HepG2 (cell line): ENCODE data around the gene IGDCC3. TPM values are rescaled to one million over a fixed set of nuclear protein-coding genes. Genes with fewer than 3 reads are reported as not detected.

Experiments used
- ATAC-seq: fragments of 200-7000 bp; cut with Tn5 transposase; 3 replicates; pipeline ENCODE4 v1.9.1; 2020; ENCODE audit warnings: mild to moderate bottlenecking, moderate library complexity
- BruUV-seq: library from RNA; stranded (reverse); fragments of 400-500 nt; replicated peaks from 2 replicates; lab custom pipeline; 2021; lab: Mats Ljungman, UMichigan
- CTCF ChIA-PET: fragments of 300-600 bp; formaldehyde crosslinking; extraction: SDS; loops from one replicate; lab custom pipeline; 2021; ENCODE audit warnings: low total read pairs, inconsistent platforms, low intra/inter-chr PET ratio; lab: Yijun Ruan, JAX
- POLR2A ChIA-PET: fragments of 350-600 bp; sonication (Branson Sonifier 250); formaldehyde crosslinking; loops from one replicate; lab custom pipeline; 2020; ENCODE audit warnings: antibody characterized with exemption, inconsistent platforms; lab: Yijun Ruan, JAX
- DNase-seq: peaks from one replicate; pipeline ENCODE4 v3.0.0-alpha.2; 2015; ENCODE audit warnings: low spot score
- FAIRE-seq: peaks from 3 replicates; lab custom pipeline; 2011; peaks lifted over from hg19 to GRCh38; lab: Jason Lieb, UNC
- H2AFZ ChIP-seq: one replicate; pipeline ENCODE4 v1.6.1; 2011; ENCODE audit warnings: low read length, inconsistent platforms
- H3K27ac ChIP-seq: fragments of 300-600 bp; 3 replicates; pipeline ENCODE4 v1.8.0; 2011; ENCODE audit warnings: mixed run types, mild to moderate bottlenecking, mixed read lengths, low read length, inconsistent platforms; ENCODE audit not compliant: insufficient read depth; ENCODE audit errors: extremely low read length
- H3K27me3 ChIP-seq, 2 experiments: fragments of 200-600 bp in 1 of 2; 2 replicates in 1 of 2; 3 replicates in 1 of 2; pipeline versions ENCODE4 v1.6.0 to v1.8.0; 2011; ENCODE audit warnings: low read length in 2 of 2, mild to moderate bottlenecking in 2 of 2, moderate library complexity in 2 of 2, inconsistent platforms in 1 of 2; ENCODE audit not compliant: insufficient read depth in 2 of 2, control insufficient read depth in 1 of 2
- H3K36me3 ChIP-seq, 2 experiments: fragments of 200-600 bp in 1 of 2; replicated peaks in 1 of 2; 2 replicates in 1 of 2; 3 replicates in 1 of 2; pipeline versions ENCODE4 v1.5.1 to v1.8.0; 2011; ENCODE audit warnings: low read length in 2 of 2, inconsistent platforms in 1 of 2; ENCODE audit not compliant: insufficient read depth in 2 of 2, control insufficient read depth in 1 of 2
- H3K4me1 ChIP-seq: 2 replicates; pipeline ENCODE4 v1.5.1; 2012; ENCODE audit warnings: low read length, inconsistent platforms; ENCODE audit not compliant: insufficient read depth
- H3K4me2 ChIP-seq: 2 replicates; pipeline ENCODE4 v1.6.0; 2011; ENCODE audit warnings: low read depth, low read length, inconsistent platforms
- H3K4me3 ChIP-seq, 3 experiments: fragments of 200-600 bp in 1 of 3; sonication (generic), shearing (Covaris generic) in 1 of 3; replicated peaks in 1 of 3; 2 replicates each; pipeline ENCODE4 v1.5.1; 2011 to 2016; ENCODE audit warnings: low read length in 3 of 3, inconsistent platforms in 2 of 3, low read depth in 2 of 3, mild to moderate bottlenecking in 2 of 3, control low read depth in 1 of 3, mixed read lengths in 1 of 3; ENCODE audit not compliant: insufficient read depth in 1 of 3
- H3K79me2 ChIP-seq: one replicate; pipeline ENCODE4 v1.6.1; 2011; ENCODE audit warnings: low read length, inconsistent platforms; ENCODE audit not compliant: insufficient read depth
- H3K9ac ChIP-seq: 2 replicates; pipeline ENCODE4 v1.6.0; 2011; ENCODE audit warnings: mild to moderate bottlenecking, low read depth, low read length, inconsistent platforms; ENCODE audit not compliant: insufficient read depth
- H3K9me3 ChIP-seq: 2 replicates; pipeline ENCODE4 v1.5.1; 2012; ENCODE audit warnings: mild to moderate bottlenecking, low read length
- H4K20me1 ChIP-seq: 2 replicates; pipeline ENCODE4 v1.6.0; 2011; ENCODE audit warnings: inconsistent platforms, mild to moderate bottlenecking, low read length, moderate library complexity; ENCODE audit not compliant: insufficient read depth
- EED ChIP-seq: sonication (generic); formaldehyde crosslinking; IDR thresholded peaks from 2 replicates; pipeline ENCODE4 v1.5.0; 2020; ENCODE audit warnings: mild to moderate bottlenecking, missing genetic modification reagents
- JUND ChIP-seq: sonication (generic); formaldehyde crosslinking; IDR thresholded peaks from 2 replicates; pipeline ENCODE4 v1.8.0; 2022; ENCODE audit warnings: mild to moderate bottlenecking, missing genetic modification reagents
- KAT8 ChIP-seq: IDR thresholded peaks from 2 replicates; pipeline ENCODE4 v1.6.1; 2016; ENCODE audit warnings: missing genetic modification reagents, missing compliant biosample characterization
- NKX3-1 ChIP-seq: sonication (generic); formaldehyde crosslinking; IDR thresholded peaks from 2 replicates; pipeline ENCODE4 v1.5.0; 2020; ENCODE audit warnings: missing genetic modification reagents
- REL ChIP-seq: sonication (generic); formaldehyde crosslinking; conservative IDR thresholded peaks from 2 replicates; pipeline ENCODE4 v1.8.0; 2022; ENCODE audit warnings: mild to moderate bottlenecking, missing genetic modification reagents, moderate library complexity
- ZNF260 ChIP-seq: sonication (generic); formaldehyde crosslinking; IDR thresholded peaks from 2 replicates; pipeline ENCODE4 v1.4.0; 2020; ENCODE audit warnings: missing genetic modification reagents, low read depth, mild to moderate bottlenecking, borderline replicate concordance
- ZNF543 ChIP-seq: sonication (generic); formaldehyde crosslinking; IDR thresholded peaks from 2 replicates; pipeline ENCODE4 v1.4.0; 2020; ENCODE audit warnings: mild to moderate bottlenecking, missing genetic modification reagents
- ZNF607 ChIP-seq: sonication (generic); formaldehyde crosslinking; IDR thresholded peaks from 2 replicates; pipeline ENCODE4 v1.5.1; 2020; ENCODE audit warnings: missing genetic modification reagents, mild to moderate bottlenecking, borderline replicate concordance
- WGBS: methylation state at CpG from one replicate; pipeline ENCODE4 v1.1.6; 2017; ENCODE audit warnings: low lambda C conversion rate; 5-methylcytosine and 5-hydroxymethylcytosine counted together
- in situ Hi-C: cut with HindIII; loops from 2 replicates; pipeline ENCODE4 v1.10.0; 2017; ENCODE audit warnings: low pct_unique_long_range_greater_than_20kb; ENCODE audit not compliant: extremely low pct_ligation_motif_present
- intact Hi-C: fragments of 100-400 bp; cut with micrococcal nuclease; formaldehyde crosslinking; loops from one replicate; pipeline ENCODE4 v1.10.0; 2022; ENCODE audit not compliant: unreplicated experiment
- polyA plus RNA-seq, 8 experiments: library from polyadenylated mRNA; depleted of rRNA in 3 of 8; stranded (reverse) in 7 of 8; unstranded in 1 of 8; fragments of >200 nt; fragmentation: Illumina TruSeq in 4 of 8; extraction: Trizol in 4 of 8; gene quantifications; 2 replicates each; pipeline versions ENCODE4 v1.2.1 to v1.2.3, GENCODE V29; 2011 to 2016; ENCODE audit warnings: low read depth in 4 of 8, missing spikeins in 1 of 8, mixed read lengths in 1 of 8; ENCODE audit not compliant: insufficient read depth in 1 of 8
- total RNA-seq, 5 experiments: library from RNA; depleted of rRNA; stranded (reverse); fragments of >200 nt; fragmentation: Illumina TruSeq; extraction: Trizol; gene quantifications; 2 replicates each; pipeline ENCODE4 v1.2.3, GENCODE V29; 2016; ENCODE audit warnings: low read depth in 1 of 5
- TF ChIP-seq, protein P1 (sequence below): sonication (generic); formaldehyde crosslinking; IDR thresholded peaks from 2 replicates; pipeline ENCODE4 v1.4.0; 2020; ENCODE audit warnings: mild to moderate bottlenecking, missing genetic modification reagents
- TF ChIP-seq, protein P2 (sequence below): fragments of 450-650 bp; IDR thresholded peaks from 2 replicates; pipeline ENCODE4 v1.6.1; 2017; ENCODE audit warnings: mild to moderate bottlenecking
- TF ChIP-seq, protein P3 (sequence below): sonication (generic); formaldehyde crosslinking; IDR thresholded peaks from 2 replicates; pipeline ENCODE4 v1.5.0; 2020; ENCODE audit warnings: missing genetic modification reagents, mild to moderate bottlenecking, borderline replicate concordance

IGDCC3 gene
- total and polyA plus RNA-seq, 2 of the 13 experiments (the other 11 are each of a cell fraction or from before 2014, with no cell fraction given): 30.1 to 51.8 TPM

DNA sequence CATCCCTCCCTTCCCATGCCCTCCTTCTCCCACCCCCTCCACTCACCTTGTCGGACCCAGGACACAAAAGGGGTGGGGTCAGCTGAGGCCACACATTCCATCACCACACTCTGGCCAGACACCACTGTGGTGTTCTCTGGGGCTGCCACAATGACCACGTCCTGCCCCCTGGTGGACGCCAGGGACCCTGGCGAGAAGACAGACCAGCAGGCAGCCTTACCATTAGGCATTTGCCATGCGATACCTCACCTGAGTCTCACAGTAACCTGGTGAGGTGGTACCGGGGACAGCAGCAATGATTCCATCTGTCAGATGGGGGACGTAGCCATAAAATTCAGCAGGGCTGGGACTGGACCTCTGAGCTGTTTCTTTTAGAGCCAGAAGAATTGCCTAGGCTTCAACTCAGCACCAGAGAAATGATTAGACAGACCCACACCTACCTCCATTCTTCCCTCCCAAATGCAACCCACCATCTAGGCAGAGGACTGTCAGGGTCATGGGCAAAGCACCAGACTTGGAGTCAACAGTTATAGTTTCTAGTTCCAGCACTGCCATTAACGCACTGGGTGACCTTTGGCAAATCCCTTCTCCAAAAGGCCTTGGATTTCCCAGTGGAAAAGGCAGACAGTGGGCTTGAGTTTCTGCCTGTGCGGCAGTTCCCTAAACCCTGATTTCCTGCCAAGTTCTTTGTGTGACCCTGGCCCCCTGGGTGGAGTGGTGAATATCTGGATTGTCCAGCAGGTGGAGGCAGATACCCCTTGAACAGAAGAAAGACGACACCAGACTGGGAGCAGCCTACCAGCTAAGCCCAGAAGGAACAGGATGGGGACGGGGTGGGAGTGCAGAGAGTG lies 23.2 kb upstream of the IGDCC3 start:
- Histone ChIP-seq H3K27me3 (peaks cover 0 to 28% of the 10 kb centered on the region in 2 experiments; a peak in 2 of 5 replicates), H3K9ac (peak overlapping the region; percentile 22; the same call in 1 of the 2 replicates), H2AFZ (no peak overlapping the region), H3K4me1 (peaks cover 25% of the 10 kb centered on the region), H3K27ac (no peak overlapping the region), H3K9me3 (no peaks in the 10 kb centered on the region), H3K36me3 (no peaks in the 10 kb centered on the region), H4K20me1 (no peaks in the 10 kb centered on the region), H3K4me3 (peak overlapping the region in 1 of 3 experiments; percentile 52; a peak in 2 of 6 replicates), H3K4me2 (peak overlapping the region; percentile 75), H3K79me2 (no peaks in the 10 kb centered on the region)
- WGBS: under 1% methylated on average over 10 of the region's 11 CpGs
- DNase-seq (peak; percentile 74), ATAC-seq (peak; percentile 95), FAIRE-seq (peak; percentile 92)
- no TSS peak for BruUV-seq
- in situ Hi-C loops (no loop called here), intact Hi-C loops (loop anchor here (1.0 to 2.0 kb wide), 2 partner anchors 34 to 82 kb away; no protein-coding TSS in a partner anchor)
- ChIA-PET POLR2A (interaction anchor here (0.6 to 1.1 kb wide), 4 partner anchors 9 to 116 kb away, joined by 3 to 4 read pairs (median 3); no protein-coding TSS in a partner anchor), CTCF (interaction anchor here (0.7 to 2.8 kb wide), 6 partner anchors 15 to 195 kb away, joined by 3 to 39 read pairs (median 4); no protein-coding TSS in a partner anchor)
- TF ChIP-seq EED (CRISPR knock-in tag) (no peak), ZNF260 (CRISPR knock-in tag) (no peak), KAT8 (no peak), JUND (CRISPR knock-in tag) (peak; percentile 41; the same call in 1 of the 2 replicates), ZNF607 (CRISPR knock-in tag) (no peak), ZNF543 (CRISPR knock-in tag) (0 out of 2 replicates have a peak, but pooled peaks have one; percentile 46), NKX3-1 (CRISPR knock-in tag) (no peak), REL (CRISPR knock-in tag) (no peak)
- TF ChIP-seq, protein P1, sequence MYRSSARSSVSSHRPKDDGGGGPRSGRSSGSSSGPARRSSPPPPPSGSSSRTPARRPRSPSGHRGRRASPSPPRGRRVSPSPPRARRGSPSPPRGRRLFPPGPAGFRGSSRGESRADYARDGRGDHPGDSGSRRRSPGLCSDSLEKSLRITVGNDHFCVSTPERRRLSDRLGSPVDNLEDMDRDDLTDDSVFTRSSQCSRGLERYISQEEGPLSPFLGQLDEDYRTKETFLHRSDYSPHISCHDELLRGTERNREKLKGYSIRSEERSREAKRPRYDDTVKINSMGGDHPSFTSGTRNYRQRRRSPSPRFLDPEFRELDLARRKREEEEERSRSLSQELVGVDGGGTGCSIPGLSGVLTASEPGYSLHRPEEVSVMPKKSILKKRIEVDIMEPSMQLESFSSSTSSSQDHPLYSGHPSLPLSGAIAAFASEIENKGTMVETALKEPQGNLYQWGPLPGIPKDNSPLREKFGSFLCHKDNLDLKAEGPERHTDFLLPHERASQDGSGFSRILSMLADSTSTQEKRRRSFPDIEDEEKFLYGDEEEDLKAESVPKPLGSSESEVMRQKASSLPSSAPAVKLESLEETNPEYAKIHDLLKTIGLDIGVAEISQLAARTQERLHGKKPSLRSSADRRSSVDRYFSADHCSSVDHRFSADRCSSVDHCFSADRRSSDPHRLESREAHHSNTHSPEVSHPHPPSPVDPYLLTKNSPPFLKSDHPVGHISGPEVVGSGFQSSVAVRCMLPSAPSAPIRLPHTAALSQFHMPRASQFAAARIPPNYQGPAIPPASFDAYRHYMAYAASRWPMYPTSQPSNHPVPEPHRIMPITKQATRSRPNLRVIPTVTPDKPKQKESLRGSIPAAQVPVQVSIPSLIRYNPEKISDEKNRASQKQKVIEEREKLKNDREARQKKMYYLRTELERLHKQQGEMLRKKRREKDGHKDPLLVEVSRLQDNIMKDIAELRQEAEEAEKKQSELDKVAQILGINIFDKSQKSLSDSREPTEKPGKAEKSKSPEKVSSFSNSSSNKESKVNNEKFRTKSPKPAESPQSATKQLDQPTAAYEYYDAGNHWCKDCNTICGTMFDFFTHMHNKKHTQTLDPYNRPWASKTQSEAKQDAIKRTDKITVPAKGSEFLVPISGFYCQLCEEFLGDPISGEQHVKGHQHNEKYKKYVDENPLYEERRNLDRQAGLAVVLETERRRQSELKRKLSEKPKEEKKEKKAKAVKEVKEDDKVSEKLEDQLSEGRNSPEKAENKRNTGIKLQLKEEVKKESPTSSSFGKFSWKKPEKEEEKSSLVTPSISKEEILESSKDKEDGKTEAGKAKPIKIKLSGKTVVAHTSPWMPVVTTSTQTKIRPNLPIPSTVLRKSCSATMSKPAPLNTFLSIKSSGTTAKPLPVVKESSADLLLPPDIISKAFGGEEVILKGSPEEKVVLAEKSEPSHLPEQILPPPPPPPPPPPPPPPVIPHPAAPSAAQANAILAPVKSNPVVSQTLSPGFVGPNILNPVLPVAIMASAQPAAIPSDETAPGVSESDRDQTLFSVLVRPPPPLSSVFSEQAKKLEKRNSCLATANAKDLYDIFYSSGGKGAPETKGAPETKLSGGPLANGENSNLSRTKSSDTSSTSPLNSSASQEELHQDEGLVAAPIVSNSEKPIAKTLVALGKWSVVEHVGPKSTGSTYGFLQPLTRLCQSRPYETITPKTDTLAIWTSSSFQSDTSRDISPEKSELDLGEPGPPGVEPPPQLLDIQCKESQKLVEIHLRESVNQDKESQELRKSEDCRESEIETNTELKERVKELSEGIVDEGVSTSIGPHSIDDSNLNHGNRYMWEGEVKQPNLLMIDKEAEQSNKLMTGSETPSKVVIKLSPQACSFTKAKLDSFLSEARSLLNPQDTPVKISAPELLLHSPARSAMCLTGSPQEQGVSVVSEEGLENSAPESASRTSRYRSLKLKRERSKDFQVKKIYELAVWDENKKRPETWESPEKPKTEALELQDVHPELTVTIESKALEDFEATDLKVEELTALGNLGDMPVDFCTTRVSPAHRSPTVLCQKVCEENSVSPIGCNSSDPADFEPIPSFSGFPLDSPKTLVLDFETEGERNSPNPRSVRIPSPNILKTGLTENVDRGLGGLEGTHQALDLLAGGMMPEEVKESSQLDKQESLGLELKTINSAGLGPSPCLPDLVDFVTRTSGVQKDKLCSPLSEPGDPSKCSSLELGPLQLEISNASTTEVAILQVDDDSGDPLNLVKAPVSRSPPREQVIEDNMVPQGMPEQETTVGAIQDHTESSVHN (CRISPR knock-in tag): peak; percentile 38; the same call in 1 of the 2 replicates
- TF ChIP-seq, protein P2, sequence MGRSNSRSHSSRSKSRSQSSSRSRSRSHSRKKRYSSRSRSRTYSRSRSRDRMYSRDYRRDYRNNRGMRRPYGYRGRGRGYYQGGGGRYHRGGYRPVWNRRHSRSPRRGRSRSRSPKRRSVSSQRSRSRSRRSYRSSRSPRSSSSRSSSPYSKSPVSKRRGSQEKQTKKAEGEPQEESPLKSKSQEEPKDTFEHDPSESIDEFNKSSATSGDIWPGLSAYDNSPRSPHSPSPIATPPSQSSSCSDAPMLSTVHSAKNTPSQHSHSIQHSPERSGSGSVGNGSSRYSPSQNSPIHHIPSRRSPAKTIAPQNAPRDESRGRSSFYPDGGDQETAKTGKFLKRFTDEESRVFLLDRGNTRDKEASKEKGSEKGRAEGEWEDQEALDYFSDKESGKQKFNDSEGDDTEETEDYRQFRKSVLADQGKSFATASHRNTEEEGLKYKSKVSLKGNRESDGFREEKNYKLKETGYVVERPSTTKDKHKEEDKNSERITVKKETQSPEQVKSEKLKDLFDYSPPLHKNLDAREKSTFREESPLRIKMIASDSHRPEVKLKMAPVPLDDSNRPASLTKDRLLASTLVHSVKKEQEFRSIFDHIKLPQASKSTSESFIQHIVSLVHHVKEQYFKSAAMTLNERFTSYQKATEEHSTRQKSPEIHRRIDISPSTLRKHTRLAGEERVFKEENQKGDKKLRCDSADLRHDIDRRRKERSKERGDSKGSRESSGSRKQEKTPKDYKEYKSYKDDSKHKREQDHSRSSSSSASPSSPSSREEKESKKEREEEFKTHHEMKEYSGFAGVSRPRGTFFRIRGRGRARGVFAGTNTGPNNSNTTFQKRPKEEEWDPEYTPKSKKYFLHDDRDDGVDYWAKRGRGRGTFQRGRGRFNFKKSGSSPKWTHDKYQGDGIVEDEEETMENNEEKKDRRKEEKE: no peak
- TF ChIP-seq, protein P3, sequence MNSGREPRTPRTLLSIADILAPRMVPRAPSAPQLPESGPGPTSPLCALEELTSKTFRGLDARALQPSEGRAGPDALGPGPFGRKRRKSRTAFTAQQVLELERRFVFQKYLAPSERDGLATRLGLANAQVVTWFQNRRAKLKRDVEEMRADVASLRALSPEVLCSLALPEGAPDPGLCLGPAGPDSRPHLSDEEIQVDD (CRISPR knock-in tag): no peak
